Stimulated activated CD8-positive, alpha-beta memory T cell treated with anti-CD3 and anti-CD28 coated beads, Interleukin-2, amount 100 ng/mL, for 48 hours (primary cell): ENCODE results near the gene ANAPC5.
"Not testable (repeated sequence)": the region's sequence is repeated elsewhere in the genome, so short reads cannot be mapped to it uniquely, and the experiment has no call there.

ENCODE experiments used
- DNase-seq, 2 donors: peaks; one replicate each; pipeline ENCODE4 v3.0.0-alpha.2; 2020; ENCODE audit warnings: low read depth in 2 of 2

ANAPC5 gene

GRCh38 chr12:121285856-121286255 lies 66.4 kb downstream of the ANAPC5 start:
- DNase-seq = no peak

GRCh38 chr12:121284551-121285390 lies 67.4 kb downstream of the ANAPC5 start:
- DNase-seq = no peak

GRCh38 chr12:121283841-121284240 lies 68.4 kb downstream of the ANAPC5 start:
- DNase-seq = no peak

- DNase-seq = no peak
Measured at GRCh38 chr12:121283388-121283787, 68.8 kb downstream of the ANAPC5 start.

GRCh38 chr12:121282910-121283309 lies 69.3 kb downstream of the ANAPC5 start:
- DNase-seq = not testable (repeated sequence)

GRCh38 chr12:121282072-121282742 lies 70.0 kb downstream of the ANAPC5 start:
- DNase-seq = no peak

GRCh38 chr12:121281116-121281515 lies 71.1 kb downstream of the ANAPC5 start:
- not testable (repeated sequence) for DNase-seq

- not testable (repeated sequence) for DNase-seq
Measured at GRCh38 chr12:121280531-121280930, 71.7 kb downstream of the ANAPC5 start.

- no peak for DNase-seq
Measured at GRCh38 chr12:121279507-121279915, 72.7 kb downstream of the ANAPC5 start.

GRCh38 chr12:121279071-121279375 lies 73.2 kb downstream of the ANAPC5 start:
- DNase-seq = no peak

- DNase-seq = no peak
Measured at GRCh38 chr12:121278169-121279070, 73.8 kb downstream of the ANAPC5 start.

GRCh38 chr12:121277374-121277759 lies 74.8 kb downstream of the ANAPC5 start:
- DNase-seq = no peak

GRCh38 chr12:121274036-121274763 lies 78.0 kb downstream of the ANAPC5 start:
- DNase-seq = no peak

- DNase-seq = no peak
Measured at GRCh38 chr12:121273364-121273896, 78.8 kb downstream of the ANAPC5 start.

- DNase-seq = no peak
Measured at GRCh38 chr12:121267822-121268221, 84.4 kb downstream of the ANAPC5 start.

GRCh38 chr12:121264951-121265515 lies 87.2 kb downstream of the ANAPC5 start:
- no peak for DNase-seq

- no peak for DNase-seq
Measured at GRCh38 chr12:121264135-121264534, 88.1 kb downstream of the ANAPC5 start.

GRCh38 chr12:121263206-121263935 lies 88.8 kb downstream of the ANAPC5 start:
- no peak for DNase-seq

GRCh38 chr12:121261398-121261797 lies 90.8 kb downstream of the ANAPC5 start:
- no peak for DNase-seq

- DNase-seq = no peak
Measured at GRCh38 chr12:121260091-121260490, 92.1 kb downstream of the ANAPC5 start.
